NCI-H524 (cell line): ENCODE data around the gene KSR2.
A peak's percentile ranks its signal among the peaks of the same experiment; 100 is the strongest.

Experiments used
- DNase-seq, 2 experiments: peaks; one replicate each; lab custom pipeline; 2025; lab: John Stamatoyannopoulos, UW

Gene KSR2

GRCh38 chr12:117580015-117580717 lies 388.6 kb downstream of the KSR2 start:
- DNase-seq = no peak

DNA sequence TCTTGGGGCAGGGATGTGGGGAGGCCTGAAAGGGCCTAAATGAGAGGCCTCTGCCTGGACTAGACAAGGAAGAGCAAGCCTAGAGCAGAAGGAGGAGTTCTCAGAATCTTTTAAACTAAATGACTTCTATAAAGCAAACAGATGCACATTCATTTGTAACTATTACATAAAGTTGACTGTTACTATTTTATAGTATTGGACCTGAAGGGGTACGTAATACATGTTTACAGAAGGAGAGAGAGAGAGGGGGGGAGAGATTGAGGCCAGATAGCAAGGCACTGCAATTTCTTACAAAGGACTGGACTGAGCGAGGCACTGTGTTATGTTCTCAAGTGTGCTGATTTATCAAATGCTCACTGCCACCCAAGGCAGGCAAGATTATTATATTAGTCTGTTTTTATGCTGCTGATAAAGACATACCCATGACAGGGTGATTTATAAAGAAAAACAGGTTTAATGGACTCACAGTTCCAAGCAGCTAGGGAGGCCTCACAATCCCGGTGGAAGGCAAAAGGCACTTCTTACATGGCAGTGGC lies 391.6 kb downstream of the KSR2 start:
- DNase-seq = no peak

GRCh38 chr12:117576053-117576452 lies 392.7 kb downstream of the KSR2 start:
- no peak for DNase-seq

- DNase-seq = no peak
These were observed 394.1 kb downstream of the KSR2 start for GRCh38 chr12:117574655-117575054.

DNA sequence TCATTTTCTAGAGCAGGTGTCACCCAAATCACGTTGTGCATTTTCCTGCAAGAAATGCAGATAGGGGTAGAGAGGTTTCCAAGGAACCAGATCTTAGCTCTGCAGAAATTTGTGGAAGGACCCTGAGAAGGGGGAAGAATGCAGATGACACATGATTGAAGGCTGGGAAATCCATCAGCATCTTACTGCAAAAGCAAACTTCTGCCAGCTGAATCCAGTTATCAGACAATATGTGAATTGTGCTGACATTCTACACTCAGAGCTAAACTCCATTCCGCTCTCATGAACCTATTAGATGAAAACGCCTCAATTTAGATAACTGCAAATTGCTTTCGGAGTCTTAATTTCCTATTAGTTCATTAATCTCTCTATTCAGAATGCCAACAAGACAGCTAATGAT lies 396.0 kb downstream of the KSR2 start:
- no peak for DNase-seq

DNA sequence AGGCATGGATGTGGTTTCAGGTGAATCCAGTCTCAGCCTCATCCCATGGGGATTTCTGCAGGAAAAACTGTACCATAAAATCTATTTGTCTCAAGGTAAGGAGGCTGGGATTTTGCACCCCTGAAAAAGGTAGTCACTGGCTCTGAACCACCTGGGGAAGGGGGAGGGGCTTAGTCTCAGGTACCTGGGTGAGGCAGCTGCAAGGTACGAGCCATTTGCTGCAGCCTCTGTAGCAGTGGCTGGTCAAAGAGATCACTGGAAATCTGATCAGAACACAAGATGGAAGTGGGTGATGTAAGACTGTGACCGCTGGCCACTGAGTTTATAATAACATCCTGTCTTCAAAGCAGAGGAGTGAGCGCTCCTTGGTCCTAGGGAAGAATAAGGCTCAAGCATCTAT lies 397.5 kb downstream of the KSR2 start:
- DNase-seq = no peak

DNA sequence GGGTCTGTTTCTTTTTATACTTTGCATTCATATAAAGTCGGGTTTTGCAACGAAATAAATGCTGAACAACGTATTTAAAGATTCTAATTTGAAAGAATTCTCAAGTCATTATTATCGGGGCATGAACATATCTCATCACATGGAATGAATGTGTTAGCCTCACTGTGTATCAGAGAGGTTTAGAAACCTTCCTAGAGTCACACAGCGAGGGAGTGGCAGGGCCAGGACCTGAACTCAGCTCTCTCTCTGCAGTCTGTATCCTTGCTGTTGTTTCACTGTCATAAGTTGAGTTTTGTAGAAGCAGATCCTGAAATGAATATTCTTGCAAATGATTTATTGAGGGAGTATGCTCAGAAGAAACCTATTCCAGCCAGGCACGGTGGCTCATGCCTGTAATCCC lies 398.2 kb downstream of the KSR2 start:
- DNase-seq = no peak

GRCh38 chr12:117567644-117568216 lies 401.1 kb downstream of the KSR2 start:
- DNase-seq = no peak

GRCh38 chr12:117564881-117565280 lies 403.9 kb downstream of the KSR2 start:
- DNase-seq = no peak

- no peak for DNase-seq
These were observed 405.1 kb downstream of the KSR2 start for GRCh38 chr12:117563706-117564105.

DNA sequence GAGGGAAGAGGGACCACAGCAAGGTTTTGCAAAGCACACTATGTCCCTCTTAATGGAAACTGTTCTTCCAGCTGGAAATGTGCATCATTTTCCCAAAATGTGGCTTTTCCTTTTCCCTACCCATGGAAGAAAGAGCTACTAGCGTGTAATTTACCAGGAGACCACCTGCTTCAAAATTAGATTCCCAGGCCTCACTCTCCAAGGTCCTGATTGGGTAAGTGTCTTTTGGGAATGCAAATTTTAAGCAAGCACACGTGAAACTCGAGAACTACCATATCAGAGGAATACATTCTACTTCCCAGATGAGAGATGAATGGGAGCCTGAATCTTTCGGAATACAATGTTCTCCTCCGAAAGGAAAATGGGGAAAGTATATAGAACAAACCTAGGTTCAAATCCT lies 405.8 kb downstream of the KSR2 start:
- no peak for DNase-seq

DNA sequence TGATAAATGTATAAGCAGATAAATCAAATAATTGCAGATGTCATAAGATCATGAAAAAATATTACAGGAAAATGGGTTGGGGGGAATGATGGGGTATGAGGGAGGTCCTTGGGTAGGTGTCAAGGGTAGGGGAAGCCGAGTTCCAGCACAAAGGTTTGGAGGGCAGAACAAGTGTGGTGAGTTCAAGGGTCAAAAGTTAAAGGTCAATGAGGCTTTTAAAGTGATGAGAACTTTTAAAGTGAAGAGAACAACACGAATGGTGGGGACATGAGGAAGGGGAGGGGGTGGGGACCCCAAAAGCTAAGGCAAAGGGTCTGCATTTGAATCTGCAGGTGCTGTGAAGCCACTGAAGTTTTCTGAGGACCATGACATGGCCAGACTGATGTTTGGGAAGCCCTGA lies 406.8 kb downstream of the KSR2 start:
- no peak for DNase-seq

GRCh38 chr12:117559978-117560377 lies 408.8 kb downstream of the KSR2 start:
- no peak for DNase-seq

GRCh38 chr12:117555889-117556288 lies 412.9 kb downstream of the KSR2 start:
- DNase-seq = no peak

DNA sequence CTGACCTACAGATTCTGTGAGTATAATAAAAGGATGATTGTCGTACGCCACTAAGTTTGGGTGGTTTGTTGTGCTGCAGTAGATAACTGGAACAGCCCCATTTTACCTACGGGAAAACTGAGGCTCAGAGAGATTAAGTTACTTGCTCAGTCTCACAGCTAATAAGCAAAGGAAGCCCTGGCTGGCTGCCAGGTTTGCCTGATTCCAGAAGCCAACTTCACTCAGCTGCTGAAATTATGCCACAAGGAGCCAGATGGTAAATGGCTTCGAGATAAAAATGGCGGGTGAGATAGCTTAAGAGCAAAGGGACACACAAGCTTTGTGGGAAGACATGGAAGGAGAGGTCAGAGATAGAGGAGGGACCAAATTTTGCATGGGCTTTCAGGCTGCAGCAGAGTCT lies 415.8 kb downstream of the KSR2 start:
- peak; percentile 47 to 70 for DNase-seq

DNA sequence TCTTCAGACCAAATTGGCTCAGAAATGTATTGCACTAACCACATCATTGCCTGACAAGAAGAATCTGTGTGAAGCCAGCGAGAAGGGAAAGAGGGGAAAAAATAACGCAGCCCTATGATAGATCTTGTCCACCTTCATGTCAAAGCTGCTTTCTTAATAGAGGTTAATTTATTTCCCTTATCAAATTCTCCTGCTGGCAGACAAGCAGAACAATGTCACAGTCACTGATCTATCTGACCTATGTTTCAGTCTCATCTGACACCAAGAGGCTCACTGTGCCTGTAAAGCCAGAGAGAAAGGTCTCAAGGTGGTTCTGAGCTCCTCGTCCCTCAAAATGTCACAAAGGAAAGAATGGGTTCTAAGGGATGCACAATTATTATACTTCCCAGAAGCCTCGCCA lies 417.1 kb downstream of the KSR2 start:
- no peak for DNase-seq

- DNase-seq = no peak
These were observed 421.6 kb downstream of the KSR2 start for GRCh38 chr12:117547209-117547608.

- no peak for DNase-seq
These were observed 423.6 kb downstream of the KSR2 start for GRCh38 chr12:117545216-117545615.

- DNase-seq = no peak
These were observed 428.8 kb downstream of the KSR2 start for GRCh38 chr12:117540011-117540410.

DNA sequence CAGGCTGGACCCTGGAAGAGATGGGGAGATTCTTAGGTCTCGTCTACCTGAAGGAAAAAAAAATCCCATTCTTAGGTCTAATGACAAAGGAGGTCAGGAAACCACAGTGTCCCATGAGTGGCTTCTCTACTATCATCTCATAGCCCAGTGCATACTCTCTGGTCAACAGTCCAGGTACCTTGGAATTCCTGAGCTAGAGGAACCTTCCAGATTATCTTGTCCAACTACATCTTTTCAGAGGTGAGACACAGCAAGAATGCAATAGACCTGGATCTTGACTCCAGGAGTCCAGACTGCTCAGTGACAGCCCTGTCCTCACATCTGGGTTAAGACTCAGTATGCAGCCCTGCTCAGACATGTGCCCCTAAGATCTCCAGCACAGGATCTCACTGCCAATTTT lies 429.9 kb downstream of the KSR2 start:
- DNase-seq = no peak

GRCh38 chr12:117538032-117538690 lies 430.6 kb downstream of the KSR2 start:
- DNase-seq = no peak

- DNase-seq = no peak
These were observed 435.1 kb downstream of the KSR2 start for GRCh38 chr12:117533687-117534086.

DNA sequence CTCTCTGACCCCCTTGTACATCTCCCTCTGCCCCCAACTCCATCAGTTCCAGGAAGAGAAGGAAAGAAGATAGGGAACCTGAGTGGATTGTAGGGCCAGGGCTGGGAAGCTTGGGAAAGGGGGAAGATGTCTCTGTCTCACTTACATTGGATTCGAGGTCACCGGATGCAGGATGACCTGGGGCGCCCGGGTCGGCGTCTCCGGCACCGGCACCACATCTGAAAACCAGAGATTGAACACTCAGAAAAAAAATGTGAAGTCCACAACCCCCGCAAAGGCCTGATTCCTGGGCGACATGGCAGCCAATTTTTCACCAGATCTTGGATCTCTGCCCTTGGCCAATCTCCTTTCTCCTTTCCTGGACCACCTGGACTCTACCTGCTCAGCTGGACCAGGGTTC lies 438.0 kb downstream of the KSR2 start:
- no peak for DNase-seq
